Vagina (tissue), 2 donors: ENCODE data around the gene EPS8L2.

Experiments used
- POLR2AphosphoS5 ChIP-seq, 2 donors: sonication (generic); formaldehyde crosslinking; IDR thresholded peaks; one replicate each; pipeline ENCODE4 v1.9.0; 2017; ENCODE audit warnings: antibody characterized with exemption in 2 of 2, mild to moderate bottlenecking in 2 of 2, low read depth in 1 of 2; ENCODE audit not compliant: insufficient read depth in 1 of 2
- TF ChIP-seq, protein P1 (sequence below), 3 experiments: fragments of 450-650 bp in 2 of 3; fragments of 200-600 bp in 1 of 3; sonication (generic) in 1 of 3; IDR thresholded peaks; one replicate each; pipeline ENCODE4 v1.5.1; 2017 to 2019; ENCODE audit warnings: antibody characterized with exemption in 3 of 3, mild to moderate bottlenecking in 2 of 3, moderate library complexity in 2 of 3

DNA sequence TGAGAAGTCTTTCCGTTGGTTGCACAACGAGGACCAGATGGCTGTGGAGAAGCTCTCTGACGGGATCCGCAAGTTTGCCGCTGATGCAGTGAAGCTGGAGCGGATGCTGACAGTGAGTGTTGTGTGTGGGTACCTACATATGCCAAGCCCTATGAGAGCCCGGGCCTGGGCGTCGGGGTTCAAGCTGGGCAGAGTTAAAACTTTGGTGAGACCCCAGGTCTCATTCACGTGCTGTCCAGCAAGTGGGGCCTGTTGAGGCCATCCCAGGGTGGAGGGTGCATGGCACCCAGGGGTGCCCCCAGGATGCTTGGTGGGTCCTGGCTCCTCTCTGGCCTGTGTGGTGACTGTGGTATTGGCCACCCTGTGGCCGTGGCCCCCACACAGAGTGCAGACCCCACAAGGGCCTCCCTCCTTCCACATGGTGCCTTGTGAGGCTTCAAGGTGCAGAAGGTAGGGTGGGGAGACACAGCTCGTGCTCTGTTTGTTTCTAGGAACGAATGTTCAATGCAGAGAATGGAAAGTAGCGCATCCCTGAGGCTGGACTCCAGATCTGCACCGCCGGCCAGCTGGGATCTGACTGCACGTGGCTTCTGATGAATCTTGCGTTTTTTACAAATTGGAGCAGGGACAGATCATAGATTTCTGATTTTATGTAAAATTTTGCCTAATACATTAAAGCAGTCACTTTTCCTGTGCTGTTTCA, 58.4 kb downstream of the EPS8L2 start:
- no peak for TF ChIP-seq POLR2AphosphoS5 (IDR thresholded peaks at IDR 0.05; ENCODE audit: insufficient read depth in 1 of 2, low read depth in 1 of 2)
- TF ChIP-seq, protein P1, sequence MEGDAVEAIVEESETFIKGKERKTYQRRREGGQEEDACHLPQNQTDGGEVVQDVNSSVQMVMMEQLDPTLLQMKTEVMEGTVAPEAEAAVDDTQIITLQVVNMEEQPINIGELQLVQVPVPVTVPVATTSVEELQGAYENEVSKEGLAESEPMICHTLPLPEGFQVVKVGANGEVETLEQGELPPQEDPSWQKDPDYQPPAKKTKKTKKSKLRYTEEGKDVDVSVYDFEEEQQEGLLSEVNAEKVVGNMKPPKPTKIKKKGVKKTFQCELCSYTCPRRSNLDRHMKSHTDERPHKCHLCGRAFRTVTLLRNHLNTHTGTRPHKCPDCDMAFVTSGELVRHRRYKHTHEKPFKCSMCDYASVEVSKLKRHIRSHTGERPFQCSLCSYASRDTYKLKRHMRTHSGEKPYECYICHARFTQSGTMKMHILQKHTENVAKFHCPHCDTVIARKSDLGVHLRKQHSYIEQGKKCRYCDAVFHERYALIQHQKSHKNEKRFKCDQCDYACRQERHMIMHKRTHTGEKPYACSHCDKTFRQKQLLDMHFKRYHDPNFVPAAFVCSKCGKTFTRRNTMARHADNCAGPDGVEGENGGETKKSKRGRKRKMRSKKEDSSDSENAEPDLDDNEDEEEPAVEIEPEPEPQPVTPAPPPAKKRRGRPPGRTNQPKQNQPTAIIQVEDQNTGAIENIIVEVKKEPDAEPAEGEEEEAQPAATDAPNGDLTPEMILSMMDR (IDR thresholded peaks at IDR 0.05) = no peak
